ENCODE measurements around the gene DLG2.
"Not testable (repeated sequence)": the region's sequence is repeated elsewhere in the genome, so short reads cannot be mapped to it uniquely, and the experiment has no call there.

Gene DLG2

GRCh38 chr11:84355911-84356310 lies 1271.2 kb downstream of the DLG2 start:
- no peak for DNase-seq (ENCODE audit: low read depth, low spot score)
- H3K4me3 ChIP-seq (ENCODE audit: low read length): no peak overlapping the region

DNA sequence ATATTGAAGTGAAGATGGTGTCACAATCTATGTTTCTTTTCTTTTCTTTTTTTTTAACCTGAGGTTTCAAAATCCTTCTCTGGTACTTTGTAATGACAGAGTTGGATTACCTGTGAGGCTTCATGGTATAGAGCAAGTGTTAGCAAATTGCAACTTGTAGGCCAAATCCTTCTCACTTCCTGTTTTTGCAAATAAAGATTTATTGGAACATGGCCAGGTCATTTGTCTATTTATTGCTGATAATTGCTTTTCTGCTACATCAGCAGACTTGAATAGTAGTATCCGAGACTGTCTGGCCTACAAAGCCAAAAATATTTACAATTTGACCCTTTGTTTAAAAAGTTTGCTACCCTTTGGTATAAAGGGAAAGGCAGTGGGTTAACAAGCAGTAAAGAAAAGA lies 1281.5 kb downstream of the DLG2 start:
- no peak for DNase-seq (ENCODE audit: low read depth, low spot score)
- H3K4me3 ChIP-seq (ENCODE audit: low read length): no peak overlapping the region

- DNase-seq (ENCODE audit: low read depth, low spot score): no peak
These were observed 1282.1 kb downstream of the DLG2 start for GRCh38 chr11:84345027-84345426.

GRCh38 chr11:84339796-84340195 lies 1287.3 kb downstream of the DLG2 start:
- H3K4me3 ChIP-seq (ENCODE audit: low read length): no peak overlapping the region
- DNase-seq (ENCODE audit: low read depth, low spot score): no peak

More at GRCh38 chr11:84345027-84345426, 1282.1 kb downstream of the DLG2 start:
- H3K4me3 ChIP-seq (ENCODE audit: low read length): no peak overlapping the region

DNA sequence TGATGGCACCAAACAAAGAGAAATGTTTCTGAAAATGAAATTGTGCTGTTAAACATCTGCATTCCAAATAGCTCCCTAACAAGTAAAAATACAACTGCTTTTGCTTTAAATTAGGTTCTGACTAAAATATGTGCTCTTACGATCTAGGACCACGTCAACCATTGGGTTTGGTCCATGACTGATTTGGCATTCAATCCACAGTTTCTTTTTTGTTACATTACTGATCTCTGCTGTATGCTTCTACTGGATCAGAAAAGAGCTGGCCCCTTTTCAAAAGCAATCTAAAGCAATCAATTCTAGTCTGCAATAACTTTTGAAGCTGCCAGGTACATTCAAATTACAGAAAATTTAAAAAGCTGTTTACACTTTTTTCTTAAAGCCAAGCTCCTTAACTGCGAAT lies 1293.9 kb downstream of the DLG2 start:
- no peak overlapping the region for H3K4me3 ChIP-seq (ENCODE audit: low read length)
- DNase-seq (ENCODE audit: low read depth, low spot score): no peak

- no peak for DNase-seq (ENCODE audit: low read depth, low spot score)
- H3K4me3 ChIP-seq (ENCODE audit: low read length): no peak overlapping the region
These were observed 1304.9 kb downstream of the DLG2 start for GRCh38 chr11:84322211-84322610.

- no peak for DNase-seq (ENCODE audit: low read depth, low spot score)
- H3K4me3 ChIP-seq (ENCODE audit: low read length): no peak overlapping the region
These were observed 1307.3 kb downstream of the DLG2 start for GRCh38 chr11:84319863-84320262.

DNA sequence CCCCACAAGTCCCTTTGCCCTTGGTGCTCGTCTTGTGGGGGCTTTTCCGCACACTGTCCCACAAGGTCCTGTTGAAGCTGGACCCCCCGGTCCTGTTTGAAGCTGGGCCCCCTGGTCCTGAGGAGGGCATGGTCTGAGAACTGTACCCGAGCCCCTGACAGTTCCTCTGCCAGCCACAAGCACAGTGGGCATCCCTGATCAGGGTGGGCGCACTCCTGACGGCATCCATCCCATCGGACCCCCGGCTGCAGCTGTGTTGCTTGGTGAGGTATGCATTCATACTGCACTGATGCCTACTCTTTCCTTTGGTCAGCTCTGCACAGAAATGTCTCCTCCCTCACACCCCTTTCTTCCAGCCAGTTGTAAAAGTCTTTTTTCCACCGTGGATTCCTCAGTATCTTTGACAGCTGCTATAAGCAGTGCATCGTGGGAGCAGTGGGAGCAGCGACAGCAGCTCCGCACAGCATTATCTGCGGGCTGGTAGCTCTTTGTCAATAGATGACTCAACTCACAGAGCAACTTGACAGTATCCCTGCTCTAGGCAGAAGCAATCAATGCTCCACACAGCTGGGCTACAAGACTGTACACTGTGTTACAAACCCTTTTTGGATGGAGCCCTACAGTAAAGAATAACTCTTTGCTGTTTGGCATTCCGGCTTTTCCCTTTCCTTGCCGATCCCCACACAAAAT lies 1310.1 kb downstream of the DLG2 start:
- no peak for DNase-seq (ENCODE audit: low read depth, low spot score)

DNA sequence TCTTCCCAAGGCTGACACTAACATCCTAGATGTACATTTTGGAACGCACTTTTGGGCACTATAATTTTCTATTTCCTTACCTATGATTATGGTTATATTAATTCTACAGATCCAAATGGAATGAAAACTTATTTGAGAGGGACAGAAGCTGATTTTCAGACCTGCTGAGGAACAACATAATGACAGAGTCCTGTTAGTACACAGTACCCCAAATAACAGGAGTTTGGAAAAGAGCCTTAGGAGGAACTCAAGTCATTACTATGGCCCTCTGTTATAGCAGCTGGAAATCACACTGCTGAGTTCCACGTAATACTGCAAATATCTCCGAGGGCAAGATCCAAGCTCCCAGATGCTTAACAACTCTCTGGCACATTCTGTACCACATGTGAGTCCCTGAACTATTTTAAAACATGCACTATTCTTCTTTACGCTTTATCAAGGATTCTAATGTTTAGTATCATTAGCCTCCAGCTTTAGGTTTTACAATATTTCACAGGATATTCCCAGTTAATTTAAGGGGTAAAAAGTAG lies 1313.2 kb downstream of the DLG2 start:
- H3K4me3 ChIP-seq (ENCODE audit: low read length): no peak overlapping the region
- no peak for DNase-seq (ENCODE audit: low read depth, low spot score)

More for the DNA sequence above, 1310.1 kb downstream of the DLG2 start:
- no peak overlapping the region for H3K4me3 ChIP-seq (ENCODE audit: low read length)

DNA sequence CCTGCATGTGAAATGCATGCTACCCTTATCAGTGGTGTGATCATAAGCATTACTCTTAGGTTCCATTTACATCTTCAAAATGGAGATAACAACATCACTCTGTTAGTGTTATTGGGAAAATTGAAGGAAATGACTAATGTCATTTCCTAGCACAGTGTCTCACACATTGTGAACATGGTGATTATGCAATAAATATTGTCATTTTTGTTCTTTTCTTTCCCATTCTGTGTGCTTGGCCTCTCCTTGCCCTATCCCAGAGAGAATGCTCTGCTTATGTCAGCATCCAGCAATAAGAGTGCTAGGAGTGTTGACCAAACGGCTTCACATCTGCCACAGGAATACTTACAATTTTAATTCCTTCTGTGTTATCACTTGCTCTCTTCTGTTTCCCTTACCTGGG lies 1316.9 kb downstream of the DLG2 start:
- no peak overlapping the region for H3K4me3 ChIP-seq (ENCODE audit: low read length)
- DNase-seq (ENCODE audit: low read depth, low spot score): no peak

GRCh38 chr11:84308491-84308890 lies 1318.7 kb downstream of the DLG2 start:
- not testable (repeated sequence) for DNase-seq (ENCODE audit: low read depth, low spot score)

GRCh38 chr11:84300092-84300491 lies 1327.1 kb downstream of the DLG2 start:
- no peak for DNase-seq (ENCODE audit: low read depth, low spot score)

More at GRCh38 chr11:84308491-84308890, 1318.7 kb downstream of the DLG2 start:
- not testable (repeated sequence) for H3K4me3 ChIP-seq (ENCODE audit: low read length)

GRCh38 chr11:84297570-84297969 lies 1329.6 kb downstream of the DLG2 start:
- H3K4me3 ChIP-seq (ENCODE audit: low read length): no peak overlapping the region
- no peak for DNase-seq (ENCODE audit: low read depth, low spot score)

More at GRCh38 chr11:84300092-84300491, 1327.1 kb downstream of the DLG2 start:
- no peak overlapping the region for H3K4me3 ChIP-seq (ENCODE audit: low read length)

DNA sequence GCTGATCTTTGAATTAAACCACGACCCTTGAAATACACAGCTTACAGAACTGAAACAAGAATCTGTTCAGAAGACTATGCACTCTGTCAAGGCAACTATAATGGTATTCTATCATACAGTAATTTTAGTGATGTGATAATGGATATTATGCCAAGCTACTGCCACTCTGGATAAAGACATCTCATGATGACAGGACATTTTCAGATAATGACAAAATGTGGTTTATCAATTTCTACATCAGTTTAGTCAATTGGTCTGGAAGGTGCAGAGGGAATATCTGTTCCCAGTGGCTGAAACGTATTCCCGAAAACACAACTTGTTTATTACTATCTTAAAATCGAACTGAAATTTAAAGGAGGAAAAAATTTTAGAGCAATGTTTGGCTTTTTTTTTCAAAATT lies 1331.3 kb downstream of the DLG2 start:
- DNase-seq (ENCODE audit: low read depth, low spot score): no peak
- H3K4me3 ChIP-seq (ENCODE audit: low read length): no peak overlapping the region

DNA sequence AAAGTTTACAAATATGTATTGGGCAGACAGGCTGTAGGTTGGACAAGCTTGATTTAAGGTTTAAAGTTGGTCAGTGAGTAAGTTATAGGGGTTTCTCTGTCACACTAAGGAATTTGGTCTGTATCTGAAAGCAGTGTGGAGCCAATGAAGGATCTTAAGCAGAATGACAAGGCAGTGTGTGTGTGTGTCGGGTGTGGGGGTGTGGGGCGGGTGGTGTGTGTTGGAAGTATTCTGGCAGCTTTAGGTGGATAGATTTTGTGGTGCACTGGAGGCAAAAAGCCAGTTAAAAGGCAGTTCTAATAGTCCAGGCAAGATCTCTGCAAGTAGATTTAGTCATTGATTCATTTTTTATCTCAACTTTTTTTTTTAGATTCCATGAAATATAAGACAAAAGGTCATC lies 1334.2 kb downstream of the DLG2 start:
- DNase-seq (ENCODE audit: low read depth, low spot score): no peak

GRCh38 chr11:84292006-84292405 lies 1335.1 kb downstream of the DLG2 start:
- no peak for DNase-seq (ENCODE audit: low read depth, low spot score)
- H3K4me3 ChIP-seq (ENCODE audit: low read length): no peak overlapping the region

More for the DNA sequence above, 1334.2 kb downstream of the DLG2 start:
- no peak overlapping the region for H3K4me3 ChIP-seq (ENCODE audit: low read length)

- DNase-seq (ENCODE audit: low read depth, low spot score): no peak
- H3K4me3 ChIP-seq (ENCODE audit: low read length): no peak overlapping the region
These were observed 1336.5 kb downstream of the DLG2 start for GRCh38 chr11:84290647-84291046.

DNA sequence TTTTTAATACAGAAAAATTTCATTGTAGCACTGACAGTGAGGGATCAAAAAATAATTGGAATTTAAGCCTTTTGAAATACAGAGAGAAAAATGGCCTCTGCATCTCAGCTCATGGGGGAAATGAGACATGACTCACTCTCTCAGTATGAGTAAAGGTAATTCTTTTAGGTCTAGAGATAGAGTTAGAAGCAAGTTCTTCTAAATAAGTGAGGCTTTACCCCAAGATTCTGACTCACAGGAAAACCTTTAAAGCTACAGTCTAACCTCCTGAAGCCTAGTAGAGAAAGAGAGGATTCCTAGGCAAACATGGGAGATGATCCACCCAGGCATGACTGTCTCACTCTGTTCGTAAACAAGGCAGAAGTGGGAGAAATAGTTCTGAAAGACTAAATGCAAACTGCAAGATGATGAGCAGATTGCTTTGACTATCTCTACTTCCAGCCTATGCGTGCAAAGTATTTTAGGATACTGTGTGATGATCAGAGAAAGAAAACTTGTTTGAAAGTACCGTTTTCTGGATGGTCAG lies 1337.7 kb downstream of the DLG2 start:
- H3K4me3 ChIP-seq (ENCODE audit: low read length): no peak overlapping the region
- no peak for DNase-seq (ENCODE audit: low read depth, low spot score)

GRCh38 chr11:84273541-84273940 lies 1353.6 kb downstream of the DLG2 start:
- no peak overlapping the region for H3K4me3 ChIP-seq (ENCODE audit: low read length)
- no peak for DNase-seq (ENCODE audit: low read depth, low spot score)

- no peak for DNase-seq (ENCODE audit: low read depth, low spot score)
- H3K4me3 ChIP-seq (ENCODE audit: low read length): no peak overlapping the region
These were observed 1356.7 kb downstream of the DLG2 start for GRCh38 chr11:84270466-84270865.

DNA sequence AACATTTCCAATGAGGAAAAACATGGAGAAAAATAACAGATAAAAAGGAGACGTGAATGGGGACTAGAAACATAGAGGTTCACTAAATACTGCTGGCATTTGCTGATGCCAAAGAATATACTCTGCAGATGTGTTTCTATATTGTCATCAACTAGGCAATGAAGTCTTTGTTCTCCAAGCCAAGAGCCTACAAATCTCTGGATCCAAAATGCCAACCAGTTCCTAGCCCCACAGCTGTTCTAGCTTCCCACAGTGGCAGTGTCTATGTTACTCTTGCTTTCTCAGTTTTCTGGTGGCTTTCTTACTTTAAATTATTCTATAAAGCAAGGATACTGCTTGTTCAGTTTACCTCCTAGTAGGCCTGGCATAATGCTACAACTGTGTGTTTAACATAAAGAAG lies 1363.1 kb downstream of the DLG2 start:
- DNase-seq (ENCODE audit: low read depth, low spot score): no peak
- no peak overlapping the region for H3K4me3 ChIP-seq (ENCODE audit: low read length)
